NCI-H2196 (cell line): Measurements from ENCODE around the gene RNH1.
A peak's percentile ranks its signal among the peaks of the same experiment; 100 is the strongest.

Experiments used
- DNase-seq: peaks from one replicate; lab custom pipeline; 2025; ENCODE audit not compliant: unreplicated experiment; lab: John Stamatoyannopoulos, UW

RNH1 gene

DNA sequence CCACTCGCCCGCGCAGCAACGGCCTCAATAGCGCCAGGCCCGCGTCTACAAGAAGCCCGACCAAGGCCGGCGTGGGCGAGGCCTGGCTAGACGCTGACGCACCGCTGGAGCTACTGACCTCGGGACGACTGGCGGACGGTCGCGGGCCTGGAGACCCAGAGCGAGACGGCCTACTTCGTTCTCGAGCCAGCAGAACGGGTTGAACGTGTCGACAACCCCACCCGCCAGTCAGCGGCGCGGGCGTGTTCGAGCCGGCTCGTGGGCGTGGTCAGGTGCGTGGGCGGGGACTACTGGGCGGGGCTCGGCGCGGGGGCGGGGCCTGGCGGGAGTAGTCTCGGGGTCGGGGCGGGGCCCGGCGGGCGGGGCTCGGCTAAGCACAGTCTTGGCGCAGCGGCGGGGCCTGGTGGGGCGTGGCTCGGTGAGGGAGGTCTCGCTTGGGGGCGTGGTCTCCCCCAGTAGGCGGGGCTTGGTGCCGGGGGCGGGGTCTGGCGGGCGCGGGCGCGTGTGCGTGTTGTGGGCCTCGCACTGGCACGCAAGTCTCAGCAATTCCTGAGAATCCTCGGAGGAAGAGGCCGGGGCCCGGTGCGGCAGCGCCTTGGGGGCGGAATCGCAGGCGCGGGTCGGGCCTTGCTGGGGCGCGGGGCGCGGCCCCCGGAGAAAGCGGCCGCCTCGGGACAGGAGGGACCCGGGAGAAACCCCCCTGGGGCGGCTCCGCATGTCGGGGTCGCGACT lies at the start of gene RNH1:
Gene RNH1, minus strand, starts transcription at position 248 of the 732 bp plus-strand sequence. CDS start 5,080 bp downstream, outside the sequence.
- peak; percentile 95 for DNase-seq

DNA sequence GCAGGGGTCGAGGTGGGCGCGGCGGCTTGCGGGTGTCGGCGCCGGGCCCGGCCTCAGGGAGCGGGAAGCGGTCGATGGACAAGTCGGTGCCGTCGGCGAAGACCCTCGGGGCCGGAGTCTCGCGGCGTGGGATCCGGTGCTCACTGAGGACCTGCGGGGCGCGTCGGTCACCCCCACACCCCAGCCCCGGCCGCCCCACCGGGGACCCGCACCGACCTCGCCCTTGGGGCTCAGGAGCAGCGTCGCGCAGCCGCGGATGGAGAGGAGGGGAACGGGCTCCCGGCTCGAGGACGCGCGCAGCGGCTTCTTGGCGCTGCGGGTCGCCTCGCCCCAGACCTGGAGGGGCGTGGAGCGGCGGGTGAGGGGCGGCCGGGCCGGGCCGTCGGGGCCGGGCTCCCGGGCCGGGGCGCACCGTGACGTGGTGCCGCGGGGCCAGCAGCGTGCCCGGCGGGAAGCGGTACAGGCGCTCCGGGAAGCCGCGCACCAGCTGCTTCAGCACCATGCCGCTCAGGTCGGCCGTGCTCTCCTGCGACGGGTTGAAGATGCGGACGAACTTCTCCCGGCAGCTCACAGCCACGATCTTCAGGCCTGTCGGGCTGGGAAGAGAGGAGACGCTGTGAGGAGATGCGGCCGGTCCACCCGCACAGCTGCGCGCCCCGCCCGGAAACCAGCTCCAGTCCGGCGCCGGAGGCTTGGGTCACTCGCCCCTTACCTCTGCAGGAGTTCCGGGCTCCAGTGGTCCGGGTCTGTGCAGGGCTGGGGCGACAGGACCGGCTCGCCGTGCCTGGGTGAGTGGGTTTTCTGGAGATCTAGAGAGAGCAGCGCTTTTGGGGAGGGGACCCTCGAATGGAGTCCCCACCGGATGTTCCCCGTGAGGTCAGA lies 49.0 kb upstream of the RNH1 start:
- no peak for DNase-seq

DNA sequence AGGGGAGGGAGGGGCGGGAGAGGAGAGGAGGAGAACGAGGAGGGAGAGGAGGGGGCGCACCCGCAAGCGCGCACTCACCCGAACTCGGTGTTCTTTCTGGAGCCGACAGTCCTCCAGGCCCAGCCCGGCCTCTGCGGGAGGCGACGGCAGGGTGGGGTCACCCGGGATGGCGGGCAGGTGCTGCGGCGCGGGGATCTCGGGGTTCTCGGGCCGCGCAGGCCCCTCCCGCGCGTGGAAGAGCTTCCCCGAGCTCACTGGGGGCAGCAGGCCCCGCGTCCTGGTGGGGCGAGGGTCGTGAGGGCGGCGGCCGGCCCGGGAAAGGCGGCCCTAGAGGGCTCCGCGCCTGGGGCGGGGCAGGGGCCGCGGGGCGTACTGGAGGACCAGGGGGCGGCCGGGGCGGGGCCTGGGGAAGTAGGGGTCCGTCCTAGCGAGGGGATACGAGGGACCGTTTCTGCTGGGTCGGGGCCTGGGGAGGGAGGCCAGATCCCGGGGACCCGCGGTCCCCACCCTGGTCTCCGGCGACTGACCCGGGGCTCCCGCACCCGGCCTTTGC lies 48.3 kb upstream of the RNH1 start:
- DNase-seq, result no peak

DNA sequence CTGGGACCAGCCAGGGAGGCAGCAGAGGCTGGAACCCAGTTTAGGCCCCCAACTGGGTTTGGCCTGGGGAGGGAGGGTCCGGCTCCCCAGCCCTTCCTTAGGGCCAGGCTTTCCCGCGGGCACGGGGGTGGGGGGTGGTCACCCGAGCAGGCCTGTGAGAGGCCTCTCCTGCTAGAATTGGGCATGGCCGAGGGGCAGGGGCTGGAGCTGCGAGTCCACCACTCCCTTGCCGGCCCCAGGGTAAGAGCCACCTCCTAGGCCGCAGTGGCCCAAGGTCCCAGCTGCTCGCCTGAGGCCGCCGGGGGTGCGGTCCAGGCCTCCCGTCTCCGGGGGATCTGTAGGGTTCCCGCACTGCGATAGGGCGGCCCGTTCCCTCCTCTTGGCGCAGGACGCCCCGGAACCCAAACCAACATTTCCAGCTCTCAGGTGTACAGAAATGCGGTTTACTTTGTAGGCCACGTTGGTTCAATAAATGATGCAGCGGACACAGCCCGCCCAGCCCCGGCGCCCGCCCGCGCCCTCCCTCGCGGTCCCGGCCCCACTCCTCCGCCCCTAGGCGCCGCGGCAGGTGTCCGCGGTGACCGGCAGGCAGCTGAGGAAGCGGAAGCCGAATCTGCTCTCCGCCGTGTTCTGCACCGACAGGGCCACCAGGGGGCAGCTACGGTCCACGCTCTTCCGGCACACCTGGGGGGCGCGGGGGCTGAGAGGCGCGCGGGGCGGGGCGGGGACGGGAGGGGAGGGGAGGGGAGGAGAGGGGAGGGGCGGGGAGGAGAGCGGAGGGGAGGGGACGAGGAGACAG lies 47.6 kb upstream of the RNH1 start:
- peak; percentile 88 for DNase-seq

DNA sequence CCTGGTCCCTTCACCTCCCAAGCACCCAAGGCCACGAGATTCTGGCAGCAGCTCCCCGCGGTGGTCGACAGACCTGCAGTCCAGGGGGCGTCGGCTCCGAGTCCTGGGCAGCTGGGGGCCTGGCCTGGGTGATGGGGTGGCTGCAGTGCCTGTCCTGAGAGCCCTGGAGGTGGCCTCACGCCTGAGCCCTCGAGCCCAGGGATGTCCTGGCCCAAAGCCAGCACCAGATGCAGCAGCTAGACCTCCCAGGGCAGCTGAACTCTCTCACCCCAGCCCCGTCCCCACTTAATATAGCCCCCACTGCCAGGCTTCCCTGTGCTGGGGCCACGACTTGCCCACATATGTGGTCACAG lies 46.9 kb upstream of the RNH1 start:
- peak; percentile 16 for DNase-seq

GRCh38 chr11:553083-553987 lies 46.3 kb upstream of the RNH1 start:
- no peak for DNase-seq

GRCh38 chr11:551596-551995 lies 44.6 kb upstream of the RNH1 start:
- no peak for DNase-seq

DNA sequence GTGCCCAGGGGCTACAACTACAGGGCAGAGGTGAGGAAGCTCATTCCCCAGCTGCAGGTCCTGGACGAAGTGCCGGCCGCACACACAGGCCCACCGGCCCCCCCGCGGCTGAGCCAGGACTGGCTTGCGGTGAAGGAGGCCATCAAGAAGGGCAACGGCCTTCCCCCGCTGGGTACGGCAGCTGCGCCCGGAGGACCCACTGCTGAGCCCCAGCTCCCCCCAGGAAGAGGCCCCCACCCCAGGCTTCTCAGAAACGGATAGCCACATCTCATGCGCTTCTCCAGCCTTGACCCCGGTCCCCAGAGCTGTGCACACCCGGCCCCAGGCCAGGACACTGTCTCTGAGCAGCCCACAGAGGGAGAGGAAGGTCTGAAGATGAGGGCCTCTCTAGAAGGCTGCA lies 44.1 kb upstream of the RNH1 start:
- DNase-seq, result no peak

GRCh38 chr11:550746-551085 lies 43.7 kb upstream of the RNH1 start:
- DNase-seq, result no peak

DNA sequence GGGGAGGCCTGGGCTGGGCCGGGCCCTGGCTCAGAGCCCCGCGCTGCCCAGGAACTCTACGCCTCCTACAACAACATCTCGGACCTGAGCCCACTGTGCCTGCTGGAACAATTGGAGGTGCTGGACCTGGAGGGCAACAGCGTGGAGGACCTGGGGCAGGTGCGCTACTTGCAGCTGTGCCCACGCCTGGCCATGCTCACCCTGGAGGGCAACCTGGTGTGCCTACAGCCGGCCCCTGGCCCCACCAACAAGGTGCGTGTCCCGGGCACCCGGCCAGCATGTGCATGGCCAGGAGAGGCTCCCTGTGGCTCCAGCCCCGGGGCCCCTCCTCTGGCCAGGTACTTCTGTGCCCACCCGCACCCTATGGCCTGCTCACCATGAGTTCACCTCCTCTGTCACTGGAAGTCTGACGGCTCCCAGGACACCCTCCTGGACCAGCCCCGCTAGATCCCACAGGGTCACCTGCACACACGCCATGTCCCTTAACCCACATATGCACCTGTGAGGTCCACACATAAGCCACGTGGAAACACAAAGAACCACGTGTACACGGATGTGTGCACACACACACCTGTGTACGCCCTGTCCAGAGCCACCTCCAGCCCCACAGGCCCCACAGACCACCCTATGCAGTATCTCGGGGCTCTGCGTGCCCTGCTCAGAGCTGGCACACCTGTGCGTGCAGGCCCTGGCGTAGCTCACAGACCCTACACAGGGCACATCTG lies 43.1 kb upstream of the RNH1 start:
- DNase-seq, result no peak

- DNase-seq, result no peak
Observed at GRCh38 chr11:548700-549603, 41.9 kb upstream of the RNH1 start.

DNA sequence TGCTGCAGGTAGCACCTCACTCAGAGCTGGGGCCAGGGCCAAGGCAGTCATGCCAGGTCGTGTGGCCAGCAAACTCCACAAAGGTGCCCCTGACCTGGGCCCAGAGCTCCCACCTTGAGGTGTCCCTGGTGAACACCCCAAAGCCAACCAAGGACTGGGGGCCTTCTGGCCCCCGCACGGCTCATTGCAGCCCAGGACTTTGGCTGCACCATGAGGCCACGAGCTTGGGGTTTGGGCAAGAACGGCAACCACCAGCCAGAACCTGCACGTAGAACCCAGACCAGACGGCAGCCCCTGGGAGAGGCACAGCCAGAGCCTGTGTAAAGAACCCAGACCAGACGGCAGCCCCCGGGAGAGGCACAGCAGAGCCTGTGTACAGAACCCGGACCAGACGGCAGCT lies 38.1 kb upstream of the RNH1 start:
- DNase-seq, result no peak

DNA sequence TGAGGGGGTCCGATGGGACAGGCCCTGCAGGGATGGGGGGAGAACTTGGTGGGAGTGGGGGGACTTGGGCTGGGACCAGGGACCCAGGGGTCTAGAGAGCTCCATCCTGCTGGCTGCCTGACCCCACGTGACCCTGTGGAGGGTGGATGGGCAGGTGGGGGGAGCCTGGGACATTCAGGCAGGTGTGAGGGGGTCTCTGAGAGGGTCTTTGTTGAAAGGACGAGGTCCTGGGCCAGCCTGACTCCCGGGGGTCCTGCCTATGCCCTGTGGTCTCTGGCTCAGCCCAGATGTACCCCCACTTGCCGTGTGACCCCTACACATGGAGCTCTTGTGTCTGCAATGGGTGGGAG lies 37.8 kb upstream of the RNH1 start:
- no peak for DNase-seq

GRCh38 chr11:541433-541885 lies 34.4 kb upstream of the RNH1 start:
- no peak for DNase-seq

GRCh38 chr11:540583-541432 lies 33.8 kb upstream of the RNH1 start:
- no peak for DNase-seq

DNA sequence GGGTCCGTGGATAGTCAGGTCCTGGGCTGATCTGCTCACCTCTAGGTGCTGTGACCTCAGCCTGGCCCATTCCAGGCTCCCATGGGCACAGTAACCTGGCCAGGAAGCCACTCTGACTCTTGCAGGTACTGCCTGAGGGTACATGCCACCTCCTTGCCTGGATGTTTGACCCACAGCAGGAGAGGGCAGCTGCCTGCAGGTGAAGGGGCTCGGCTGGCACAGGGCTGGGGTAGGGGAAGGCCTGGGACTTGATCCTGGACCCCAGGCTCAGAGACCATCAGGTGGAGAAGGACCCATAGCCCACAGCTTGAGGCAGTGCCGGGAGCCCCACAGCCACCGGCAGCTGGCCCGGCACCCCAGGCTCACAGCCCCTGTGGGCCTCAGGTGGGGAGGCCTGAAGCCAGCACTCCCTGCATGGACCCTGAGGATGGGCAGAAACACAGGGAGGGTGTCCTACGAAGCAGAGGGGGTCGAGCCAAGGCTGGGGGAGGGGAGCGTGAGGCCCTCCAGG lies 33.0 kb upstream of the RNH1 start:
- no peak for DNase-seq

DNA sequence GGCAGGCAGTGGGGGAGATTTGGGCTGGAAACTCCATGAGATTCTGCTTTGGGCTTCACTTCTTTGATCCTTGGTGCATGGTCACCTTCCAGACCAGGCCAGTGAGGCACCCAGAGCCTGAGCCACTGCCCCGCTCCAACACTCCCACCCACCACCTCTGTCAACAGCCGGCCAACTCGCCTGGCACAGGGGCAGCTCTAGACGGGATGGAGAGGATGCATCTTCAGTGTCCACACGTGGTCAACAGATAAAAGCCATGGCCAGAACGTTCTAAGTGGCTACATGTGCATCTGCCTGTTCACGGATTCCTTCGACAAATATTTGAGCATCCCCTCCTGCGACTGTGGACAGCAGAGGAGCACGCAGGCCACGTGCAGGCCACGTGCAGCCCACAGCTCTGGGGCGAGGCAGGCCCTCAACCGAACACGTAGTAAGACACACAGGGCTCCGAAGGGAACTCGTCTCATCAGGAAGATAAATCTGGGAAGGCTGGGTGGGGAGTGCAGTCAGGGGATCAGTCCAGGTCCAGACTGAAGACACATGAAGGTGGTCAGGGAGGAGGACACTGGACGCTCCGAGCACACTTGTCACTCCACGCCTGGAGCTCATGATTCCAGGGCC lies 31.5 kb upstream of the RNH1 start:
- DNase-seq, result no peak
